HG03135 (cell line): ENCODE measurements around the gene EPHA6.

Experiments
- ATAC-seq: cut with Tn5 transposase; IDR thresholded peaks from one replicate; pipeline ENCODE4 v1.9.1; 2021; ENCODE audit warnings: mild to moderate bottlenecking, moderate library complexity; ENCODE audit not compliant: unreplicated experiment

EPHA6 gene

GRCh38 chr3:97764407-97765238 lies 950.2 kb downstream of the EPHA6 start, which contains the start of gene ARL6:
TSS of gene ARL6 (plus strand) at chr3:97764758. CDS start at chr3:97768108, 3,350 bp downstream.
- peak; percentile 97 for ATAC-seq

DNA sequence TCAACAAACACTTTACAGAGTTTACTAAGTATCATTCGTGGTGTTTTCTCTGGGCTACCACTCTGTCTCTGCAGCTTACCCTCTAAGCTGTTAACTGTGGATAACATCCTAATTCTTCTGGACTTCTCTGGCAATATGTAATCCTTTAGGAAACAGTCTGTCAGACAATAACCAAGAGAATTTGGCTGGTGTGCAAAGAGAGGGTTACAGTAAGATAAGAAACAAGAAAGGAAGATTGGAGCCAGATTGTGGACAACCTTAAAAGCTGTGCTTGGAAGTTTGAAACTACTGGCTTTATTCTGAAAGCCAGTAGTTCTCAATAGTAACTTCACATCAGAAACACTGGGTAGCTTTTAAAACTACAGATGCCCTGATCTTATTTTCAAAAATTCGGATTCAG lies 950.9 kb downstream of the EPHA6 start:
- no peak for ATAC-seq

DNA sequence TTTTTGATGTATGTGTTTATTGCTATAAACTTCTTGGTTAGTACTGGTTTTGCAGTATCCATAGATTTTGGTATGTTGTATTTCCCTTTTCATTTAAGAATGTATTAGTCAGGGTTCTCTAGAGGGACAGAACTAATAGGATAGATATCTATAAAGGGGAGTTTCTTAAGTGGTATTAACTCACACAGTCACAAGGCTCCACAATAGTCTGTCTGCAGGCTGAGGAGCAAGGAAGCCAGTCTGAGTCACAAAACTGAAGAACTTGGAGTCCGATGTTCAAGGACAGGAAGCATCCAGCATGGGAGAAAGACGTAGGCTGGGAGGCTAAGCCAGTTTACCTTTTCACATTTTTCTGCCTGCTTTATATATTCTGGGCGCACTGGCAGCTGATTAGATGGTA lies 958.5 kb downstream of the EPHA6 start:
- no peak for ATAC-seq

DNA sequence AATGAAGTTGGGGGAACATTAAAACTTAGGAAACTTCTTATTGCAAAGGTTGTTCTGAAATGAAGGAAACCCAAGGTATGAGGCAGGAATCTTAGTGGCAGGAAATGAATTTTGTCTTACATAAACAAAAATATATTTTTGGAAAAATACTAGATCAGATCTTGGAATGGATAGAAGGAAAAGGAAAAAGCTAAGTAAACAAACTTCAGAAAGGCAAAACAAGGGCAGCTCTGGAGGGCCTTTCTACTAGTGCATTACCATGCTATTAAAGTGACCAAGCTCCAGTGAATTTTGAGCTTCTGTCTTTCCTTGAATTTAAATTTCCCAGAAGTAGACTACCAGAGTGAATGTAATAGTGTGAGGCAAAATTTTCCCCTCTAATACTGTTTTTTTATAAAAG lies 963.8 kb downstream of the EPHA6 start:
- ATAC-seq, result no peak

DNA sequence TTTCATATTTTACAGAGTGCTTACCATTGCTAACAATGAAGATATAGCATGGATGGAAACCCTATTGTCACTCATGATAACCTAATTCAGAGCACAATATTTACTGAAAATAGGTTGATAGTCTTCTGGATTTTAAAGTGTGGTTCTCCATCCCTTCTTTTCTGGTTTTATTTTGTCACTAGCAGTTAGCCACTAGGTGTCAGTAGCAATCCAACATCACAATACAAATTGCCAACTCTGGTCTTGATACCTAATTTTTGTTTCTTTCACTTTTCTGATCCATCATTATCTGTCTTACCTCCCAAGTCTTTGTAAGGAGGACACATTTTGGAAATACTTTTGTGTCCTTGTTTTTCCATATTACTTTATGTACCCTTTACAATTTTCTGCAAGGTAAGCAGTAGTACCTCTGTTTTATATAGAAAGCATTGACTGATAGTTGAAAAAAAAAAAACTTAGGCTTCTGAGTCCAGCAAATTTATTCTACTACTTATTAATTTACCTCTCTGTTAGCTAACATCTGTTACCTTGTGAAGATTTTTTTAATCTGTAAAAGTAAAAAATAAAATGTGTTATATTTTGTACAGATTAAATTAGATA lies 979.1 kb downstream of the EPHA6 start:
- ATAC-seq, result no peak

DNA sequence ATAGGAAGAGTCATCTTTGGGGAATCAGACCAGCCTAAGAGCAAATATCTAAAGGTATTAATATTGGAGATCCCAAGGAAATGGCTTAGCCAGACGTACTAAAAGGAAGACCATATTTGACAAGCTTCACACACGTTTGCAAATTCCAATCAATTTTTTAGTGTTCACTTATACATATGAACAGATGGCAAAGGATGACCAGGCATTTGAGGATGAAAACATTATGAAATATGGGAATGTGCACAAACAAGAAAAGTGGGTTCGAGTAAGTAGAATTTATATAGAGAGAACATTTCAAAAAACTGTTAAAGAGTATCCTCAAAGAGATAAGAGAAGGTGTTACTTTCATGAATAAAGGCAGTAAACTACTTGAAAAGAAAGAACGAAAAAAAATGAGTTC lies 981.6 kb downstream of the EPHA6 start:
- ATAC-seq, result no peak
